NT2/D1 (cell line): Measurements from ENCODE around the gene MDGA2.

Experiments used
- SUZ12 ChIP-seq: IDR thresholded peaks from 2 replicates; pipeline ENCODE4 v1.6.1; 2011; ENCODE audit not compliant: insufficient read length, insufficient read depth; ENCODE audit errors: extremely low read depth
- YY1 ChIP-seq: IDR thresholded peaks from 2 replicates; pipeline ENCODE4 v1.6.1; 2011; ENCODE audit not compliant: insufficient read length, insufficient read depth
- ZNF274 ChIP-seq: IDR thresholded peaks from 2 replicates; pipeline ENCODE4 v1.6.1; 2011; ENCODE audit warnings: mild to moderate bottlenecking, low read depth, low read length

- TF ChIP-seq SUZ12 (no peak), ZNF274 (no peak), YY1 (no peak)
These were observed 18.3 kb downstream of the MDGA2 start for GRCh38 chr14:47657143-47657542.
